H1 (cell line): Measurements from ENCODE around the gene ZNF581. TPM values are rescaled to one million over a fixed set of nuclear protein-coding genes. Genes with fewer than 3 reads are reported as not detected.
A peak's percentile ranks its signal among the peaks of the same experiment; 100 is the strongest.

Experiments
- CBX5 ChIP-seq: fragments of 300-800, 300-1000 bp; sonication (generic); IDR thresholded peaks from 2 replicates; pipeline ENCODE4 v1.7.1; 2016; ENCODE audit warnings: antibody characterized with exemption, low read length, low read depth
- CEBPB ChIP-seq: IDR thresholded peaks from 2 replicates; pipeline ENCODE4 v1.6.1; 2012; ENCODE audit warnings: low read depth, low read length
- CTBP2 ChIP-seq: IDR thresholded peaks from 2 replicates; pipeline ENCODE4 v1.7.0; 2011; ENCODE audit warnings: borderline replicate concordance, mild to moderate bottlenecking, moderate library complexity, mixed read lengths, low read length; ENCODE audit not compliant: insufficient read depth, insufficient read length
- EGR1 ChIP-seq: IDR thresholded peaks from 2 replicates; pipeline ENCODE4 v1.6.1; 2011; ENCODE audit warnings: low read depth, low read length, borderline replicate concordance
- EP300 ChIP-seq, 2 experiments: IDR thresholded peaks; 1 replicate in 1 of 2; 2 replicates in 1 of 2; pipeline ENCODE4 v1.6.1; 2011 to 2012; ENCODE audit warnings: low read depth in 2 of 2, low read length in 2 of 2, mild to moderate bottlenecking in 2 of 2, borderline replicate concordance in 1 of 2, inconsistent platforms in 1 of 2, moderate library complexity in 1 of 2
- GTF2F1 ChIP-seq: IDR thresholded peaks from 2 replicates; pipeline ENCODE4 v1.6.1; 2012; ENCODE audit warnings: low read depth, low read length, improper control_type of control experiment, borderline replicate concordance
- KDM5A ChIP-seq: fragments of 200-600 bp; IDR thresholded peaks from 2 replicates; pipeline ENCODE4 v1.7.1; 2012; ENCODE audit warnings: mild to moderate bottlenecking, low read length, inconsistent platforms, mixed read lengths
- MAFK ChIP-seq: IDR thresholded peaks from 2 replicates; pipeline ENCODE4 v1.6.1; 2012; ENCODE audit warnings: low read depth, mild to moderate bottlenecking, improper control_type of control experiment, low read length
- NANOG ChIP-seq: IDR thresholded peaks from 2 replicates; pipeline ENCODE4 v1.6.1; 2011; ENCODE audit warnings: low read length, low read depth, mild to moderate bottlenecking, inconsistent platforms; ENCODE audit not compliant: insufficient read depth, poor library complexity, severe bottlenecking
- NRF1 ChIP-seq: IDR thresholded peaks from 2 replicates; pipeline ENCODE4 v1.6.1; 2011; ENCODE audit warnings: mild to moderate bottlenecking, low read depth, low read length, improper control_type of control experiment
- RFX5 ChIP-seq: IDR thresholded peaks from 2 replicates; pipeline ENCODE4 v1.6.1; 2011; ENCODE audit warnings: low read depth, low read length, improper control_type of control experiment, borderline replicate concordance
- SRF ChIP-seq: IDR thresholded peaks from 2 replicates; pipeline ENCODE4 v1.6.1; 2011; ENCODE audit warnings: mild to moderate bottlenecking, low read depth, low read length, moderate library complexity
- TAF7 ChIP-seq: optimal IDR thresholded peaks from 2 replicates; pipeline ENCODE3; 2011; ENCODE audit warnings: low read depth, mild to moderate bottlenecking, inconsistent platforms, low read length, moderate library complexity, borderline replicate concordance
- TEAD4 ChIP-seq: IDR thresholded peaks from 2 replicates; pipeline ENCODE4 v1.6.1; 2012; ENCODE audit warnings: low read depth, low read length, inconsistent platforms, mixed read lengths
- YY1 ChIP-seq: IDR thresholded peaks from 2 replicates; pipeline ENCODE4 v1.6.1; 2011; ENCODE audit warnings: low read depth, mild to moderate bottlenecking, low read length
- polyA plus RNA-seq, 7 experiments: library from polyadenylated mRNA; depleted of rRNA in 3 of 7; stranded (reverse) in 5 of 7; unstranded in 2 of 7; fragments of >200 nt in 5 of 7; fragments of 200-250 nt in 2 of 7; gene quantifications; 1 replicate in 5 of 7; 2 replicates in 1 of 7; 4 replicates in 1 of 7; pipeline versions ENCODE4 v1.2.1 to v1.2.3, GENCODE V29; 2011 to 2013; ENCODE audit warnings: missing spikeins in 2 of 7, mixed read lengths in 2 of 7
- total RNA-seq: library from RNA; stranded (reverse); fragmentation: NEBNext Ultra II Directional; extraction: Animal tissue kit (Norgen Biotek cat#: 25700); gene quantifications from 2 replicates; pipeline ENCODE4 v1.2.1, GENCODE V29; 2021
- TF ChIP-seq, protein P1 (sequence below), 3 experiments: IDR thresholded peaks; 1 replicate in 2 of 3; 2 replicates in 1 of 3; pipeline versions ENCODE4 v1.5.1 to v1.6.1; 2011; ENCODE audit warnings: low read length in 3 of 3, mild to moderate bottlenecking in 3 of 3, inconsistent platforms in 2 of 3, low read depth in 1 of 3, moderate library complexity in 1 of 3; ENCODE audit not compliant: insufficient read depth in 1 of 3; ENCODE audit errors: control extremely low read depth in 1 of 3
- TF ChIP-seq, protein P2 (sequence below): IDR thresholded peaks from 2 replicates; pipeline ENCODE4 v1.6.1; 2012; ENCODE audit warnings: inconsistent platforms

ZNF581 gene
- total and polyA plus RNA-seq, 2 of the 8 experiments (the other 6 are each of a cell fraction or from before 2014, with no cell fraction given), result 73.0 to 76.1 TPM

DNA sequence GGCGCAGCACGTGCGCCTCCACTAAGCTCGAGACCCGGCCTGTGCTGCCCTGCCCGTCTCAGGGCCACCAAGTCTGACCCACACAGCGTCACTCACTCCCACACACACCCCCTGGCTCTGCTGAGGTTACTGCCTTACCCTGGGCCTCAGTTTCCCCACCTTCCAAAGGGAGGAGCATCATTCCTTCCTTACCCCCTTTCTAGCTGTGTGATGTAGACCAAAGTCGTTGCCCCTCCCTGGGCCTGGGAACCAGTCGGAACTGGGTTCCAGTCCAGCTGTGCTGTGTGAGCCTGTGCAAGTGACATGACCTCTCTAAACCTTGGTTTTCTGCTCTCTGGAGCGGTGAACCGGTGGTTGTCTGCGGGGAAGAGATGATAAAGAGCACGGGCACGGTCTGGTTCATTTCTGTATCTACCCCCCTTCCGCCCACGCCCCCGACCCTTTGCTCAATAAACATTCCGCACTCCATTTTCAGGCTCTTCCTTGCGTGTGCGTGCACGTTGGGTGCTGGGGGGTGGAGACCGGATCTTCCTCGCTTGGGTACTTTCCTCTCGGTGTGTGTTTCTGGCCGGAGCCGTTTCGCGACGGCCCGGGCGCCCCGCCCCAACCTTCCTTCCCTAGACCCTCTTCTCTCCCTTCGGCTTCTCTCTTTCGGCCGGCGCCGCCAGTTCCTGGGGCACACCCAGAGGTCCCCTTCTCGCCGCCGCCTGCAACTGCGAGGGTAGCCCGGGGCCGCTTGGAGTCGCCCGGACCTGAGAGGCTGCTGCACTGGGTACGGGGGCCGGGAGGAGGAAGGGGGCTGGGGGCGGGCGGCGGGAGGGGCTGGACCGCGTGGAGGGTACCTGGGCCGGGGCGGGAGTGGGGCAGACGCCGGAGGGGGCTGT is at the start of gene ZNF581 (continued):
- TF ChIP-seq, protein P1, sequence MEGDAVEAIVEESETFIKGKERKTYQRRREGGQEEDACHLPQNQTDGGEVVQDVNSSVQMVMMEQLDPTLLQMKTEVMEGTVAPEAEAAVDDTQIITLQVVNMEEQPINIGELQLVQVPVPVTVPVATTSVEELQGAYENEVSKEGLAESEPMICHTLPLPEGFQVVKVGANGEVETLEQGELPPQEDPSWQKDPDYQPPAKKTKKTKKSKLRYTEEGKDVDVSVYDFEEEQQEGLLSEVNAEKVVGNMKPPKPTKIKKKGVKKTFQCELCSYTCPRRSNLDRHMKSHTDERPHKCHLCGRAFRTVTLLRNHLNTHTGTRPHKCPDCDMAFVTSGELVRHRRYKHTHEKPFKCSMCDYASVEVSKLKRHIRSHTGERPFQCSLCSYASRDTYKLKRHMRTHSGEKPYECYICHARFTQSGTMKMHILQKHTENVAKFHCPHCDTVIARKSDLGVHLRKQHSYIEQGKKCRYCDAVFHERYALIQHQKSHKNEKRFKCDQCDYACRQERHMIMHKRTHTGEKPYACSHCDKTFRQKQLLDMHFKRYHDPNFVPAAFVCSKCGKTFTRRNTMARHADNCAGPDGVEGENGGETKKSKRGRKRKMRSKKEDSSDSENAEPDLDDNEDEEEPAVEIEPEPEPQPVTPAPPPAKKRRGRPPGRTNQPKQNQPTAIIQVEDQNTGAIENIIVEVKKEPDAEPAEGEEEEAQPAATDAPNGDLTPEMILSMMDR (IDR thresholded peaks at IDR 0.05; ENCODE audit: control extremely low read depth in 1 of 3, insufficient read depth in 1 of 3, low read depth in 1 of 3, low read length in 3 of 3), result no peak
- TF ChIP-seq EP300 (IDR thresholded peaks at IDR 0.05; ENCODE audit: borderline replicate concordance in 1 of 2, low read depth in 2 of 2, low read length in 2 of 2) (peak in 1 of 2 experiments; percentile 56; a peak in 1 of 3 replicates), CBX5 (no peak), RFX5 (no peak), MAFK (no peak), CEBPB (no peak), CTBP2 (no peak), TAF7 (peak; percentile 67), YY1 (0 out of 2 replicates have a peak, but pooled peaks have one; percentile 58), NRF1 (no peak), EGR1 (peak; percentile 45; the same call in 1 of the 2 replicates), NANOG (no peak), TEAD4 (0 out of 2 replicates have a peak, but pooled peaks have one; percentile 10), SRF (0 out of 2 replicates have a peak, but pooled peaks have one; percentile 17), KDM5A (peak; percentile 84), GTF2F1 (no peak)
- TF ChIP-seq, protein P2, sequence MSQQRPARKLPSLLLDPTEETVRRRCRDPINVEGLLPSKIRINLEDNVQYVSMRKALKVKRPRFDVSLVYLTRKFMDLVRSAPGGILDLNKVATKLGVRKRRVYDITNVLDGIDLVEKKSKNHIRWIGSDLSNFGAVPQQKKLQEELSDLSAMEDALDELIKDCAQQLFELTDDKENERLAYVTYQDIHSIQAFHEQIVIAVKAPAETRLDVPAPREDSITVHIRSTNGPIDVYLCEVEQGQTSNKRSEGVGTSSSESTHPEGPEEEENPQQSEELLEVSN, result no peak
